D721Med (cell line): ENCODE data around the gene EXTL2.

Experiments used
- DNase-seq: peaks from one replicate; pipeline ENCODE4 v3.0.0; 2011; ENCODE audit warnings: low spot score; ENCODE audit not compliant: insufficient read length
- FAIRE-seq: peaks from 2 replicates; lab custom pipeline; 2011; peaks lifted over from hg19 to GRCh38; lab: Jason Lieb, UNC
- TF ChIP-seq, protein P1 (sequence below): IDR thresholded peaks from 2 replicates; pipeline ENCODE4 v1.5.1; 2012; ENCODE audit warnings: mild to moderate bottlenecking, control low read depth; ENCODE audit not compliant: insufficient read depth; ENCODE audit errors: missing control alignments

EXTL2 gene

GRCh38 chr1:100921110-100921706, 26.6 kb upstream of the EXTL2 start:
- FAIRE-seq (peak; percentile 35), DNase-seq (no peak)
- TF ChIP-seq, protein P1, sequence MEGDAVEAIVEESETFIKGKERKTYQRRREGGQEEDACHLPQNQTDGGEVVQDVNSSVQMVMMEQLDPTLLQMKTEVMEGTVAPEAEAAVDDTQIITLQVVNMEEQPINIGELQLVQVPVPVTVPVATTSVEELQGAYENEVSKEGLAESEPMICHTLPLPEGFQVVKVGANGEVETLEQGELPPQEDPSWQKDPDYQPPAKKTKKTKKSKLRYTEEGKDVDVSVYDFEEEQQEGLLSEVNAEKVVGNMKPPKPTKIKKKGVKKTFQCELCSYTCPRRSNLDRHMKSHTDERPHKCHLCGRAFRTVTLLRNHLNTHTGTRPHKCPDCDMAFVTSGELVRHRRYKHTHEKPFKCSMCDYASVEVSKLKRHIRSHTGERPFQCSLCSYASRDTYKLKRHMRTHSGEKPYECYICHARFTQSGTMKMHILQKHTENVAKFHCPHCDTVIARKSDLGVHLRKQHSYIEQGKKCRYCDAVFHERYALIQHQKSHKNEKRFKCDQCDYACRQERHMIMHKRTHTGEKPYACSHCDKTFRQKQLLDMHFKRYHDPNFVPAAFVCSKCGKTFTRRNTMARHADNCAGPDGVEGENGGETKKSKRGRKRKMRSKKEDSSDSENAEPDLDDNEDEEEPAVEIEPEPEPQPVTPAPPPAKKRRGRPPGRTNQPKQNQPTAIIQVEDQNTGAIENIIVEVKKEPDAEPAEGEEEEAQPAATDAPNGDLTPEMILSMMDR, result peak; percentile 62

- DNase-seq (no peak), FAIRE-seq (no peak)
- TF ChIP-seq, protein P1, result no peak
These were observed 17.4 kb upstream of the EXTL2 start for GRCh38 chr1:100912019-100912418.

- TF ChIP-seq, protein P1, result no peak
- FAIRE-seq (no peak), DNase-seq (no peak)
These were observed 14.4 kb upstream of the EXTL2 start for GRCh38 chr1:100909018-100909417.

DNA sequence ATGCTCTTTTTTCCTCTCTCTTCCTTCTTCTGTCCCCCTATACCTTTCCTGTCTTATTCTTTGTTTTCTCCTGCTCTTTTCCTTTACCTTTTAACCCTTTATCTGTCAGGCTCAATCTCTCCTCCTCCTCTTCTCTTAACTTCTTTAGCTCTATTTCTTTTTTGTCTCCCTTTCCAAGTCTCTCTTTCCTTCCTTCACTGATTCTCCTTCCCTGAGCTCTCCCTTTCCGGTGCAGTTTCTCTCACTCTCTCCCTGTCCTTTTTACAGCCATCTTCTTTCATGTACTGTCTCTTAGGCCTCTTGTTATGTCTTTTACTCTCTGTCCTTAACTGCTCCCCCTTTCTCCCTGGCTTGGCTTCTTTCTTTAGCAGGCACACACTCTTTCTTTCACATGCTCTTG, 13.2 kb upstream of the EXTL2 start:
- DNase-seq (no peak), FAIRE-seq (no peak)
- TF ChIP-seq, protein P1, result no peak

DNA sequence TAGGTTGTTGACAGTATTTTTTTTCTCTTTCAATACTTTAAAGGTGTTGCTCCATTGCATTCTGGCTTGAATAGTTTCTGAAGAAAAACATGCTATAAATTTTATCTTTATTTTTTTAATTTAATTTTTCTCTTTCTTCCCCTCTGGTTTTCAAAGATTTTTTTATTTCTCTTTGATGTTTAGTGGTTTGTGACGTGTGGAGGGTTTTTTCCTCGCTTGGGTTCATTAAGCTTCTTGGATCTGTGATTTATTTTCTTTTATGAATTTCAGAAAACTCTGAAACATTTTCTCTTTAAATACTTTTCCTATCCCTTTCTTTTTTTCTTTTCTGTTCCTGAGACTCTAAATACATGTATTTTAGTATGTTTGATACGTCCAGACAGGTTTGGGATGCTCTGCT, 10.5 kb upstream of the EXTL2 start:
- no peak for FAIRE-seq
- TF ChIP-seq, protein P1, result no peak

DNA sequence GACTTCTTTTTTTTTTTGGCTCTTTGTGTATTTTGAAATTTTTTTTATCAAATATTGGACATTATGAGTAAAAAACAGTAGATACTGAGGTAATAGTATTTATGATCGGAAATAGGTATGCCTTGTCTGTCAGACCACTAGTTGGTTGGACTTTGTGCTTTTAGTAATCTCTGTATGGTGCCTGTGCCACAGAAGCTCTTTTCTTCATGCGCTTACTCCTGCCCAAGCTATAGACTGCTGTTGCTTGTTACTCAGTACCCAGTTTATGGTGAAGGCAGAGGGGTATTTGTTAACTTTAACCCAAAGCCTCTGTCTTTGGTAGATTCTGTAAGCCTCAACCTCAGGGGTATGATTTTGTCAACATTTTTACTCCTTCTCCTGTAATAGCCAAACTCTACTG, 9.9 kb upstream of the EXTL2 start:
- FAIRE-seq (no peak), DNase-seq (no peak)
- TF ChIP-seq, protein P1, result no peak

More for the DNA sequence above, 10.5 kb upstream of the EXTL2 start:
- no peak for DNase-seq

GRCh38 chr1:100903777-100904176, 9.1 kb upstream of the EXTL2 start:
- FAIRE-seq (no peak), DNase-seq (no peak)
- TF ChIP-seq, protein P1, result no peak
